HG03342 (cell line): Measurements from ENCODE around the gene BCL2L13.
A peak's percentile ranks its signal among the peaks of the same experiment; 100 is the strongest.
"Not testable (repeated sequence)": the region's sequence is repeated elsewhere in the genome, so short reads cannot be mapped to it uniquely, and the experiment has no call there.

Experiments
- ATAC-seq: cut with Tn5 transposase; IDR thresholded peaks from one replicate; pipeline ENCODE4 v1.9.1; 2021; ENCODE audit warnings: mild to moderate bottlenecking, moderate library complexity; ENCODE audit not compliant: unreplicated experiment

BCL2L13 gene

GRCh38 chr22:17634696-17635095 lies 3.9 kb upstream of the BCL2L13 start:
- no peak for ATAC-seq

GRCh38 chr22:17636850-17637249 lies 1.7 kb upstream of the BCL2L13 start:
- ATAC-seq, result not testable (repeated sequence)

GRCh38 chr22:17637490-17638181 lies 921 bp upstream of the BCL2L13 start:
- no peak for ATAC-seq

- ATAC-seq, result peak; percentile 13
Observed at GRCh38 chr22:17638182-17638431, 450 bp upstream of the BCL2L13 start.

- ATAC-seq, result no peak
Observed at GRCh38 chr22:17639247-17639741, 737 bp downstream of the BCL2L13 start.

GRCh38 chr22:17641269-17641668 lies 2.7 kb downstream of the BCL2L13 start:
- ATAC-seq, result no peak

GRCh38 chr22:17642357-17642756 lies 3.8 kb downstream of the BCL2L13 start:
- not testable (repeated sequence) for ATAC-seq

GRCh38 chr22:17647452-17647851 lies 8.9 kb downstream of the BCL2L13 start:
- no peak for ATAC-seq

GRCh38 chr22:17647991-17648390 lies 9.4 kb downstream of the BCL2L13 start:
- no peak for ATAC-seq

- ATAC-seq, result no peak
Observed at GRCh38 chr22:17648569-17648968, 10.0 kb downstream of the BCL2L13 start.

GRCh38 chr22:17655289-17655688 lies 16.7 kb downstream of the BCL2L13 start:
- ATAC-seq, result no peak

GRCh38 chr22:17656870-17657395 lies 18.4 kb downstream of the BCL2L13 start:
- ATAC-seq, result no peak

GRCh38 chr22:17664414-17665055 lies 26.0 kb downstream of the BCL2L13 start:
- no peak for ATAC-seq

GRCh38 chr22:17665248-17665647 lies 26.7 kb downstream of the BCL2L13 start:
- ATAC-seq, result no peak

- no peak for ATAC-seq
Observed at GRCh38 chr22:17665854-17666253, 27.3 kb downstream of the BCL2L13 start.

GRCh38 chr22:17671521-17672092 lies 33.0 kb downstream of the BCL2L13 start:
- not testable (repeated sequence) for ATAC-seq

GRCh38 chr22:17672417-17672991 lies 33.9 kb downstream of the BCL2L13 start:
- no peak for ATAC-seq

- ATAC-seq, result no peak
Observed at GRCh38 chr22:17674152-17674551, 35.6 kb downstream of the BCL2L13 start.

GRCh38 chr22:17675584-17675983 lies 37.0 kb downstream of the BCL2L13 start:
- no peak for ATAC-seq

GRCh38 chr22:17678817-17679385 lies 40.3 kb downstream of the BCL2L13 start:
- no peak for ATAC-seq

- no peak for ATAC-seq
Observed at GRCh38 chr22:17684245-17684644, 45.7 kb downstream of the BCL2L13 start.
